Stimulated activated naive CD8-positive, alpha-beta T cell treated with anti-CD3 and anti-CD28 coated beads, Interleukin-15, Interleukin-2, amounts not matched to agents 100 U/mL and 50 U/mL, for 24 hours (primary cell): ENCODE measurements around the gene LYRM4.
A peak's percentile ranks its signal among the peaks of the same experiment; 100 is the strongest.

Experiments
- ATAC-seq: fragments of 150-1000 bp; cut with Tn5 transposase; one replicate; pipeline ENCODE4 v1.10.0; 2021
- DNase-seq: peaks from one replicate; pipeline ENCODE4 v3.0.0; 2021

Gene LYRM4

GRCh38 chr6:5280920-5281319 is 20.2 kb upstream of the LYRM4 start:
- DNase-seq (no peak), ATAC-seq (no peak)

- DNase-seq (no peak), ATAC-seq (peak; percentile 96)
These were observed 19.2 kb upstream of the LYRM4 start for GRCh38 chr6:5279891-5280338.

DNA sequence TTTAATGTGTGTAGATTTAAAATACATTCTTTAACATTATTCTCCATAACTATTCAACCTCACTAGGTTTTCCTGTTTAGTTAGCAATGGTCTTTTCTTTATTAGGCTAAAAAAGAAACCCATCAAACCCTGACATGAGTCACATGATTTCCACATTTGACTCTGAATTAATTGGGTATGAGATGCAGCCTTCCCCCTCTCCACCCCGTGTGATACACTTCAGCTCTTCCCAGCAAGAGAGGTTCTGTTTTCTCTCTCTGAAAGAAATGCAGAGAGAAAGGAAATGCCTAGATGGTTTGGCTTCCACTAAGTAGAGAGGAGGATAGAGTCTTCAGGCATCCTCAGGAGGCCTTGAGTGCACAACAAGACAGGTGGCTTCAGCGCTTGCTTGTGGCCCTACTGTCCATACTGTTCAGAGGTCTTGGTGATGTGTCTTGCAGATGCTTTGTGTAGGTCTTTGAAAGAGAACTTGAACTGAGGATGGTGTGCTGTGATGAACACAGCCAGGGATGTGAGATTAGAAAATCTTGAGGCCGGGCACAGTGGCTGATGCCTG is 17.9 kb upstream of the LYRM4 start:
- ATAC-seq (no peak), DNase-seq (no peak)

- ATAC-seq: no peak
- DNase-seq: no peak
These were observed 17.3 kb upstream of the LYRM4 start for GRCh38 chr6:5278047-5278446.

- no peak for DNase-seq
- ATAC-seq: no peak
These were observed 16.8 kb upstream of the LYRM4 start for GRCh38 chr6:5277589-5277988.

- no peak for ATAC-seq
These were observed 15.8 kb upstream of the LYRM4 start for GRCh38 chr6:5276581-5276980.

GRCh38 chr6:5275497-5275896 is 14.7 kb upstream of the LYRM4 start:
- DNase-seq: no peak
- ATAC-seq: no peak

More at GRCh38 chr6:5276581-5276980, 15.8 kb upstream of the LYRM4 start:
- no peak for DNase-seq

DNA sequence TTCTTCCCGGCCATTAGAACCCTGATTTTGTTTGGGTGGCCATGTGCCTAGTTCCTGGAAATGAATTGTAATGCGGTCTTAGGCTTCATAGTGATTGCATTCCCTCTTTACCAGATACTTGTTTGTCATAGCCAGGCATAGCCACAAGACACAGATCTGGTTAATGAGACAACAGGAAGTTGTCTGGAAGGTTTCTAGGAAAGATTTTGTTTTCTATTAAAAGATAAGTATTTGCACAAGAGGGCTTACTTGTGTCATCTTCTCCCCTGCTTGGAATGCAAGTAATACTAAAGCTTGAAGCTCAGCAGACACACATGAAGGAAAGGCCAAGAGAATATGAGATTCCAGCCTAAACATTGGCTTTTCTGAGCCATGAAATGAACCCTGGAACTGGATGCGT is 13.5 kb upstream of the LYRM4 start:
- no peak for ATAC-seq

DNA sequence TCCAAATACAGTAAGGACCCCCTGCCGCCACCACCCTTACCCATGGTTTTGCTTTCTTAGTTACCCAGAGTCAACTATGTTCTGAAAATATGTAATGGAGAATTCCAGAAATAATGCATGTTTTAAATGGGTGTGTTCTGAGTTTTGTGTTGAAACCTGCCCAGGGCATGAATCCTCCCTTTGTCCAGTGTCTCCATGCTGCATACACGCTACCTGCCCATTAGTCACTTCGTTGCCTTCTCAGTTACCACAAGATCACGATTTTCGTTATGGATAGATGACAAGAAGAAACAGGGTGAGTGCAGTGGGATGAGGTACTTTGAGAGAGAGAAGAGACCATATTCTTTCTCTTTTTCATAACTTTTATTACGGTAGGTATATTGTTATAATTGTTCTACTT is 11.2 kb upstream of the LYRM4 start:
- DNase-seq: no peak
- no peak for ATAC-seq

More for the DNA sequence above, 13.5 kb upstream of the LYRM4 start:
- DNase-seq: no peak

DNA sequence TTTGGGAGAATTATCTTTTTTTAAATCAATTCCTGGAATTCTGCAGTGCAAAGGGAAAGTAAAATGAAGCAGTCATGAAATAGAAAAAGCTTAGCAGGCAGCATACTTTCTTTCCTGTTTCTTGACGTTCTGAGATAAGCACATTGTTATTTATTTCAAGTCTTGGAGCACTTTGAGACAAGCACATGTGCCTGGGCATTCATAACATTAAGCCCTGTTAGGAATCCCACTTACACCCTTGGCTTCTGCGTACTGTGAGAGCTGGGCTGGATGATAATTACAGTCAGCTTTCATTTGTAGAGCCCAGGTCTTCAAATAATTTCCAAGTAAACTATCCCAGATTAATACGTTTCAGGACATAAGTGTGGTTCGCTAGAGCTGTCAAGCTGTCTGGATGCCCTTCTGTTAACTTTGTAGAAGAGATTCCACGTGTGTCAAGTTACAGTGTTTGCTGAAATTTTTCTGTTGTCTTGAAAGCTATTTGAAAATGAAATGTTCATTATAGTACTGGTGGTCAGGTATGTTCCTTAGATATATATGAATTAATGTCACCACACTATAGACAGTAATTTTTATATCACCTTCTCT is 9.4 kb upstream of the LYRM4 start:
- DNase-seq (no peak), ATAC-seq (no peak)

- ATAC-seq (no peak), DNase-seq (no peak)
These were observed 5.7 kb upstream of the LYRM4 start for GRCh38 chr6:5266423-5266822.

GRCh38 chr6:5261545-5262109 is 877 bp upstream of the LYRM4 start:
- no peak for ATAC-seq

GRCh38 chr6:5260111-5260620 is 584 bp downstream of the LYRM4 start:
- DNase-seq (peak; percentile 67), ATAC-seq (peak; percentile 82)

More at GRCh38 chr6:5261545-5262109, 877 bp upstream of the LYRM4 start:
- DNase-seq: no peak

DNA sequence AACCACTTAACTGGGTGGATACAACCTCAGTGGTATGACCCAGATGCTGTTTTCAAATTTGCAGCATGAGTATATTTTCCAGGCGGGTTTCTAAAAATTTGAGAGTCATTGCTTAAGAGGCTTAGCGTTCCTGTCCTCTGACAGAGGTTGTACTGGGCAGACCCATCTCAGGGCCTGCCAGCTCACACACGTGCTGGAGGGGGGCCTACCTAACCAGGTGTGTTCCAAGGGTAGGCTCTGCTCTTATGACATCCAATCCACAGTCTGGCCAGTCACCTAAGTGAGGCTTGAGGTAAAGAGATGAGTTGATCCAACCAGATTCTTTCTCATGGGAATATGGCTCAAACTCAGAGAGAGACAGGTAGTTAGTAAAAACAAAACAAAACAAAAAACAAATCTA is 1.3 kb downstream of the LYRM4 start:
- ATAC-seq: no peak
- DNase-seq: no peak

- ATAC-seq: no peak
- no peak for DNase-seq
These were observed 3.4 kb downstream of the LYRM4 start for GRCh38 chr6:5257400-5257799.

DNA sequence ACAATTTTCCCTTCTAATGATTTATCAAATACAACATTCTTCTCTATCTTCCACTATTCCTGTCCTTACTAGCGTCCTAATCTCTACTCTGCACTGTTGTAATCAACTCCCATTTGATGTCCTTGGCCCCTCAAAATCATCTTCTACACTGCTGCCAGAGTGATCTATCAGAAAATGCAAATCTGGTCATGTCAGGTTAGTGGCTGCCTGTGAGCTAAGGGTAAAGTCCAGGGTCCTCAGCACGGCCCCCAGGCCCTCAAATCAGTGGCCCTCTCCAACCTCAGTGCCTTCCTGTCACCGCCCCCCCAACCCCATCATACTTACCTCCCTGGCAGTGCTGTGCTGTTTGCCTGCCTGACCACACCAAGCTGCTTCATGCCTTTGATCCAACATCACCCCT is 3.8 kb downstream of the LYRM4 start:
- ATAC-seq: no peak

DNA sequence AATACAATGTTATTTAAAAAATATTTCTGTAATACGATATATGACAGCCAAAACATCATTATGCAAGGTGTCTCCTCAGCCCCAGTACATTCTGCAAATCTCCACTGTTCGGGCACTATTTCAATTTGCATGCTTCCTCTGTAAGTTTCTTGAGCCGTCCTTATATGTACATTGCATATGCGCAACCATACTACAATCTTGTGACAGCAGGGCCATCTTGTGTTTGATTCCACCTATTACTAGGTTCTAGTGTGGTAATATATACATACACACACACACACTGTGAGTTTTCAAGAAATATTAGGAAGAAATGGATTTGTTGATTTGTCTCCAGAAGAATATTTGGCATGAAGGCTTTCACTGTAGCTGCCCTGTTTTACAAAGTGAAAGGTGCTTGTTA is 9.8 kb downstream of the LYRM4 start:
- no peak for DNase-seq
- no peak for ATAC-seq

More for the DNA sequence above, 3.8 kb downstream of the LYRM4 start:
- DNase-seq: no peak

GRCh38 chr6:5250451-5250850 is 10.3 kb downstream of the LYRM4 start:
- DNase-seq (no peak), ATAC-seq (no peak)

- peak; percentile 43 for ATAC-seq
These were observed 11.2 kb downstream of the LYRM4 start for GRCh38 chr6:5249451-5250122.

GRCh38 chr6:5248302-5249098 is 12.2 kb downstream of the LYRM4 start:
- no peak for DNase-seq
- no peak for ATAC-seq

More at GRCh38 chr6:5249451-5250122, 11.2 kb downstream of the LYRM4 start:
- no peak for DNase-seq

DNA sequence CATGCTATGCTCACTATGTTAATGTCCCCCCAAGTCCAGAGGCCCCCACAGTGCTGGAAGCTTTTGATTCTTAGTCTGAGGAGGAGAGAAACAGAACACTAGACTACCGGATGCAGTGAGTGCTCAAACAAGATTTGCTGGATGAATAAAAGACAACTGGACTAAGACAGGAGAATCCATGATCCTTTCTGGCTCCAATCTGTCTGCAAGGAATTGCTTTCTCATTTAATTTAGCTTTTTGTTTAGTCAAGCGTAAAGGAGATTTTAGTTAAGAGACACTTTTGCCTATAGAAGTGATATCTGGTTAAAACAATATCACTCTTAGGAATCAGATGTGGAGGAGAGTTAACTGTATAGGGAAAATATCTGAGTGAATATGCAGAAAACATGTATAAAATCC is 13.5 kb downstream of the LYRM4 start:
- ATAC-seq (no peak), DNase-seq (no peak)
